ENCODE data around the gene GPATCH8.

DNA sequence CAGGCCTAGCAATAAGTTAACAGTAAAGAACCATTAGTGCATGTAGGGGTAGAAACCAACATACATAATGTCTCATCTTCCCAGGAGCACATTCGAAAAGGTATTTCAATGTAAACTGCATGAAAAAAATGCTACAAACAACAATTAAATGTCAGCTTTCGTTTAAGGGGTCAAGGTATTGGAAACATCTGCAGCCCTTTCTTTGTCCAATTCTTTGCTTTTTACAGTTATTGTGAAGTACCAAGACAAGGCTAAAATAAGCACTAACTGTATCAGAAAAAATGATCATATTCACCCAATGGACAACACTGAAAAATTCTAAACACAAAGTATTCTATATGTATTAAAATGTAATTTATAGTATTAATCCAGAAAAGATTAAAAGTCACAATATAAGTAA lies 37.9 kb downstream of the GPATCH8 start:
- TF ChIP-seq, protein P1, sequence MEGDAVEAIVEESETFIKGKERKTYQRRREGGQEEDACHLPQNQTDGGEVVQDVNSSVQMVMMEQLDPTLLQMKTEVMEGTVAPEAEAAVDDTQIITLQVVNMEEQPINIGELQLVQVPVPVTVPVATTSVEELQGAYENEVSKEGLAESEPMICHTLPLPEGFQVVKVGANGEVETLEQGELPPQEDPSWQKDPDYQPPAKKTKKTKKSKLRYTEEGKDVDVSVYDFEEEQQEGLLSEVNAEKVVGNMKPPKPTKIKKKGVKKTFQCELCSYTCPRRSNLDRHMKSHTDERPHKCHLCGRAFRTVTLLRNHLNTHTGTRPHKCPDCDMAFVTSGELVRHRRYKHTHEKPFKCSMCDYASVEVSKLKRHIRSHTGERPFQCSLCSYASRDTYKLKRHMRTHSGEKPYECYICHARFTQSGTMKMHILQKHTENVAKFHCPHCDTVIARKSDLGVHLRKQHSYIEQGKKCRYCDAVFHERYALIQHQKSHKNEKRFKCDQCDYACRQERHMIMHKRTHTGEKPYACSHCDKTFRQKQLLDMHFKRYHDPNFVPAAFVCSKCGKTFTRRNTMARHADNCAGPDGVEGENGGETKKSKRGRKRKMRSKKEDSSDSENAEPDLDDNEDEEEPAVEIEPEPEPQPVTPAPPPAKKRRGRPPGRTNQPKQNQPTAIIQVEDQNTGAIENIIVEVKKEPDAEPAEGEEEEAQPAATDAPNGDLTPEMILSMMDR (conservative IDR thresholded peaks at IDR 0.05): no peak
- TF ChIP-seq ZFX (IDR thresholded peaks at IDR 0.05): no peak
